Thoracic aorta (tissue), 2 donors: ENCODE measurements around the gene PIGX. TPM values are rescaled to one million over a fixed set of nuclear protein-coding genes. Genes with fewer than 3 reads are reported as not detected.

ENCODE experiments used
- ATAC-seq: fragments of 150-250 bp; one replicate; pipeline ENCODE4 v1.8.0; 2017; ENCODE audit warnings: low read depth; ENCODE audit not compliant: insufficient number of reproducible peaks, low FRiP score
- DNase-seq: peaks from one replicate; pipeline ENCODE4 v3.0.0-alpha.2; 2020; ENCODE audit warnings: low spot score
- H3K27ac ChIP-seq, 2 donors: fragments of 200-600 bp; sonication (generic); 1 replicate in 1 of 2; 2 replicates in 1 of 2; pipeline ENCODE4 v1.5.1; 2016; ENCODE audit warnings: mild to moderate bottlenecking in 2 of 2, moderate library complexity in 2 of 2
- H3K27me3 ChIP-seq: fragments of 200-600 bp; sonication (generic); replicated peaks from 2 replicates; pipeline ENCODE4 v1.6.0; 2016; ENCODE audit warnings: mild to moderate bottlenecking; ENCODE audit not compliant: insufficient read depth
- H3K36me3 ChIP-seq: fragments of 200-600 bp; sonication (generic); one replicate; pipeline ENCODE4 v1.5.1; 2016
- H3K4me1 ChIP-seq, 2 donors: fragments of 200-600 bp; sonication (generic); 1 replicate in 1 of 2; 2 replicates in 1 of 2; pipeline versions ENCODE4 v1.5.1 to v1.6.0; 2016; ENCODE audit warnings: low read depth in 2 of 2, mild to moderate bottlenecking in 1 of 2; ENCODE audit not compliant: control insufficient read depth in 1 of 2
- H3K4me3 ChIP-seq: fragments of 200-600 bp; sonication (generic); 2 replicates; pipeline ENCODE4 v1.5.1; 2016; ENCODE audit warnings: mild to moderate bottlenecking
- H3K9me3 ChIP-seq: fragments of 200-600 bp; sonication (generic); 2 replicates; pipeline ENCODE4 v1.5.1; 2016
- CTCF ChIP-seq: fragments of 200-600 bp; sonication (generic); IDR thresholded peaks from one replicate; pipeline ENCODE4 v1.5.1; 2019; ENCODE audit warnings: antibody characterized with exemption
- total RNA-seq, 2 donors: library from RNA; depleted of rRNA; stranded (reverse); fragments of >200 nt; gene quantifications; one replicate each; pipeline versions ENCODE4 v1.1.0 to v1.2.3, GENCODE V29; 2016

Gene PIGX
- total RNA-seq, 2 donors from 2014 or later: 19.3 to 23.4 TPM

- no peaks in the 10 kb centered on the region for H3K36me3 ChIP-seq
- H3K27ac ChIP-seq: no peak overlapping the region
- H3K4me1 ChIP-seq: no peaks in the 10 kb centered on the region
- H3K9me3 ChIP-seq: no peaks in the 10 kb centered on the region
- TF ChIP-seq CTCF: no peak
- no peaks in the 10 kb centered on the region for H3K27me3 ChIP-seq
- DNase-seq: no peak
- ATAC-seq: no peak
- H3K4me3 ChIP-seq: no peak overlapping the region
These were observed 41.8 kb upstream of the PIGX start for GRCh38 chr3:196670339-196670738.

- Histone ChIP-seq H3K27me3 (no peaks in the 10 kb centered on the region), H3K27ac (no peak overlapping the region), H3K4me1 (no peaks in the 10 kb centered on the region), H3K36me3 (no peaks in the 10 kb centered on the region), H3K9me3 (no peaks in the 10 kb centered on the region), H3K4me3 (no peak overlapping the region)
- DNase-seq (no peak), ATAC-seq (no peak)
- TF ChIP-seq CTCF: no peak
These were observed 38.5 kb upstream of the PIGX start for GRCh38 chr3:196673632-196674031.

- Histone ChIP-seq H3K4me1 (no peaks in the 10 kb centered on the region), H3K27ac (no peak overlapping the region), H3K4me3 (no peak overlapping the region), H3K9me3 (no peaks in the 10 kb centered on the region), H3K27me3 (no peaks in the 10 kb centered on the region), H3K36me3 (no peaks in the 10 kb centered on the region)
- TF ChIP-seq CTCF: no peak
- no peak for ATAC-seq
- DNase-seq: no peak
These were observed 34.8 kb upstream of the PIGX start for GRCh38 chr3:196677353-196677752.

- no peak overlapping the region for H3K27ac ChIP-seq
- no peak for ATAC-seq
- no peaks in the 10 kb centered on the region for H3K36me3 ChIP-seq
- TF ChIP-seq CTCF: no peak
- no peak for DNase-seq
- no peaks in the 10 kb centered on the region for H3K27me3 ChIP-seq
- no peak overlapping the region for H3K4me3 ChIP-seq
- no peaks in the 10 kb centered on the region for H3K4me1 ChIP-seq
- H3K9me3 ChIP-seq: no peaks in the 10 kb centered on the region
These were observed 34.2 kb upstream of the PIGX start for GRCh38 chr3:196677931-196678330.

GRCh38 chr3:196684548-196685407 lies 27.4 kb upstream of the PIGX start:
- no peak for DNase-seq
- ATAC-seq: peak; percentile 55
- Histone ChIP-seq H3K27me3 (no peaks in the 10 kb centered on the region), H3K9me3 (no peaks in the 10 kb centered on the region), H3K4me1 (peaks cover 0 to 7% of the 10 kb centered on the region in 2 donors), H3K4me3 (no peak overlapping the region), H3K27ac (no peak overlapping the region), H3K36me3 (no peaks in the 10 kb centered on the region)
- TF ChIP-seq CTCF: peak; percentile 81
